ENCODE measurements around the gene LMAN1L.

Gene LMAN1L

GRCh38 chr15:74777769-74778598 lies 34.7 kb upstream of the LMAN1L start:
- no peak for TF ChIP-seq CTCF (IDR thresholded peaks at IDR 0.05; ENCODE audit: insufficient read depth, low read depth, low read length, missing control alignments)
- H3K4me3 ChIP-seq (ENCODE audit: low read length): no peak overlapping the region
- DNase-seq (ENCODE audit: low read depth): no peak

- no peak for DNase-seq (ENCODE audit: low read depth)
- no peak for TF ChIP-seq CTCF (IDR thresholded peaks at IDR 0.05; ENCODE audit: insufficient read depth, low read depth, low read length, missing control alignments)
- no peak overlapping the region for H3K4me3 ChIP-seq (ENCODE audit: low read length)
These were observed 34.0 kb upstream of the LMAN1L start for GRCh38 chr15:74778599-74778970.

GRCh38 chr15:74779162-74779648 lies 33.4 kb upstream of the LMAN1L start:
- no peak overlapping the region for H3K4me3 ChIP-seq (ENCODE audit: low read length)
- no peak for TF ChIP-seq CTCF (IDR thresholded peaks at IDR 0.05; ENCODE audit: insufficient read depth, low read depth, low read length, missing control alignments)
- DNase-seq (ENCODE audit: low read depth): no peak

GRCh38 chr15:74780523-74781430 lies 31.9 kb upstream of the LMAN1L start:
- peak; percentile 62 for DNase-seq (ENCODE audit: low read depth)
- no peak for TF ChIP-seq CTCF (IDR thresholded peaks at IDR 0.05; ENCODE audit: insufficient read depth, low read depth, low read length, missing control alignments)
- H3K4me3 ChIP-seq (ENCODE audit: low read length): no peak overlapping the region

GRCh38 chr15:74781431-74782258 lies 31.0 kb upstream of the LMAN1L start, which contains the start of gene CSK:
TSS of gene CSK (plus strand) at chr15:74782080. CDS start at chr15:74798298, 16,218 bp downstream.
- H3K4me3 ChIP-seq (ENCODE audit: low read length): peak within 1 kb of the TSS; percentile 88
- DNase-seq (ENCODE audit: low read depth): peak; percentile 69
- TF ChIP-seq CTCF (IDR thresholded peaks at IDR 0.05; ENCODE audit: insufficient read depth, low read depth, low read length, missing control alignments): peak; percentile 40
